Measurements from ENCODE around the gene DEF6. TPM values are rescaled to one million over a fixed set of nuclear protein-coding genes. Genes with fewer than 3 reads are reported as not detected.
"Not testable (repeated sequence)": the region's sequence is repeated elsewhere in the genome, so short reads cannot be mapped to it uniquely, and the experiment has no call there.

Gene DEF6
- total RNA-seq, 1 donor from 2014 or later: 79.9 TPM

GRCh38 chr6:35330541-35331119, 33.0 kb downstream of the DEF6 start:
- no peak overlapping the region for H3K27ac Mint-ChIP-seq
- H3K36me3 Mint-ChIP-seq (ENCODE audit: low read depth): peaks cover 8% of the 10 kb centered on the region
- CTCF ChIA-PET: interaction anchor here (1.8 to 9.0 kb wide), 2 partner anchors 32 to 119 kb away, joined by 6 to 146 read pairs; partner anchors contain the start of gene DEF6

GRCh38 chr6:35332074-35332887, 34.7 kb downstream of the DEF6 start:
- intact Hi-C loops (cut with micrococcal nuclease); H3K4me3 Mint-ChIP-seq; H3K9me3 Mint-ChIP-seq; H3K27me3 Mint-ChIP-seq; H3K36me3 Mint-ChIP-seq (ENCODE audit: low read depth); DNase-seq; H3K27ac Mint-ChIP-seq: not testable (repeated sequence)
- peaks cover 22% of the 10 kb centered on the region for H3K4me1 Mint-ChIP-seq
- peak; percentile 63 for ATAC-seq (ENCODE audit: low read depth)
- POLR2A ChIA-PET: interaction anchor here (0.5 to 1.0 kb wide), 2 partner anchors 10 to 112 kb away, joined by 3 read pairs; partner anchors contain the start of gene PPARD
- CTCF ChIA-PET: interaction anchor here (1.6 to 2.0 kb wide), 2 partner anchors 10 to 36 kb away, joined by 6 to 7 read pairs; partner anchors contain the start of gene PPARD

More at GRCh38 chr6:35330541-35331119, 33.0 kb downstream of the DEF6 start:
- POLR2A ChIA-PET: no interaction called here
- H3K9me3 Mint-ChIP-seq: no peaks in the 10 kb centered on the region
- H3K4me3 Mint-ChIP-seq: no peak overlapping the region
- H3K27me3 Mint-ChIP-seq: no peaks in the 10 kb centered on the region
- no peak for TF ChIP-seq CTCF (IDR thresholded peaks at IDR 0.05)
- intact Hi-C loops (cut with micrococcal nuclease): no loop called here
- ATAC-seq (ENCODE audit: low read depth) (no peak), DNase-seq (no peak)
- H3K4me1 Mint-ChIP-seq: peaks cover 17% of the 10 kb centered on the region

- no peaks in the 10 kb centered on the region for H3K27me3 Mint-ChIP-seq
- ChIA-PET CTCF (interaction anchor here (0.6 to 5.2 kb wide), 14 partner anchors 9 to 126 kb away, joined by 3 to 84 read pairs (median 4); partner anchors contain the start of genes DEF6, FANCE, RPL10A and ZNF76), POLR2A (interaction anchor here (1.1 to 3.8 kb wide), 10 partner anchors 9 to 130 kb away, joined by 3 to 29 read pairs (median 4); partner anchors contain the start of genes FANCE and RPL10A)
- no peak overlapping the region for H3K4me3 Mint-ChIP-seq
- H3K9me3 Mint-ChIP-seq: no peaks in the 10 kb centered on the region
- H3K36me3 Mint-ChIP-seq (ENCODE audit: low read depth): peaks cover 21% of the 10 kb centered on the region
- no peak for TF ChIP-seq CTCF (IDR thresholded peaks at IDR 0.05)
- no peak overlapping the region for H3K27ac Mint-ChIP-seq
- H3K4me1 Mint-ChIP-seq: peaks cover 60% of the 10 kb centered on the region
- intact Hi-C loops (cut with micrococcal nuclease): loop anchor here (5.0 kb wide), 1 partner anchor 391 kb away; no protein-coding TSS in a partner anchor
- DNase-seq: no peak
- no peak for ATAC-seq (ENCODE audit: low read depth)
These were observed 43.9 kb downstream of the DEF6 start for GRCh38 chr6:35341557-35341956.

- Mint-ChIP-seq H3K27me3 (no peaks in the 10 kb centered on the region), H3K4me3 (peak within 1 kb of the TSS; percentile 87), H3K4me1 (peaks cover 59% of the 10 kb centered on the region), H3K27ac (peak within 1 kb of the TSS; percentile 91), H3K9me3 (no peaks in the 10 kb centered on the region), H3K36me3 (ENCODE audit: low read depth) (peaks cover 29% of the 10 kb centered on the region)
- ATAC-seq (ENCODE audit: low read depth) (peak; percentile 98), DNase-seq (peak; percentile 99)
- intact Hi-C loops (cut with micrococcal nuclease): loop anchor here (1.0 to 5.0 kb wide), 6 partner anchors 45 to 390 kb away; partner anchors contain the start of genes DEF6 and RPL10A
- ChIA-PET POLR2A (interaction anchor here (0.6 to 3.8 kb wide), 14 partner anchors 10 to 391 kb away, joined by 3 to 29 read pairs (median 4); partner anchors contain the start of genes FANCE and RPL10A), CTCF (interaction anchor here (0.6 to 5.2 kb wide), 16 partner anchors 10 to 126 kb away, joined by 3 to 84 read pairs (median 4); partner anchors contain the start of genes DEF6, FANCE, RPL10A and ZNF76)
- peak; percentile 62 for TF ChIP-seq CTCF (IDR thresholded peaks at IDR 0.05)
These were observed 44.9 kb downstream of the DEF6 start, which contains the start of gene PPARD for GRCh38 chr6:35342258-35343091. PPARD (plus strand) TSS chr6:35342558; CDS start chr6:35411088, 68,530 bp downstream.
